ENCODE measurements around the gene CTTN.

- no peak for TF ChIP-seq CTCF (conservative IDR thresholded peaks at IDR 0.05)
- TF ChIP-seq EZH2 (IDR thresholded peaks at IDR 0.05; ENCODE audit: low read depth), result no peak
Observed at GRCh38 chr11:70409437-70409836, 11.1 kb downstream of the CTTN start.

Data from PC-9 (cell line).